ENCODE measurements around the gene TBC1D12.

Gene TBC1D12

DNA sequence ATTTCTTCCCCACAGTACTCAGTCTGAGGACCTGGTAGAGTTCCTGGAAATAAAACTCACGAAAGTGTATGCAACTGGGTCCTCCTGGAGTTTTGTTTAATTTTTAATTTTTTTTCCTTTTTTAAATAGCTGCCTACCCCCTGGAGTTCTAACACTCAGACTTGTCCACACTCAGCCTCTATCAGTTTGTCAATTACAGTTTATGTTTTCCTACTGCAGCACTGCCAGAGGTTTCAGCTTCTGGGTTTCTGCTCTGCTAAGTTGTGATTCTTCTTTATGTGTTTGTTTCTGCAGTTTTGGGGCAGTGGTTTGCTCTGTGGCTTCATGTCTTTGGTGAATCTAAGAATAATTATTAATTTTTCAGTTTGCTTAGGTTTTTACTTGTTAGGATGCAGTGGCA lies 59.2 kb downstream of the TBC1D12 start:
- Histone ChIP-seq H3K79me2 (ENCODE audit: control insufficient read depth, low read length) (no peaks in the 10 kb centered on the region), H3F3A (ENCODE audit: control insufficient read depth, insufficient read depth) (peaks cover 2% of the 10 kb centered on the region; the same call in 1 of the 2 replicates), H3K27me3 (ENCODE audit: control insufficient read depth, low read length) (no peaks in the 10 kb centered on the region), H3K4me1 (ENCODE audit: control insufficient read depth, low read length) (peaks cover 8% of the 10 kb centered on the region; the same call in 1 of the 2 replicates), H3K4me3 (ENCODE audit: low read length) (no peak overlapping the region), H3K4me2 (ENCODE audit: low read length) (no peak overlapping the region), H3K9me3 (ENCODE audit: control insufficient read depth, insufficient read depth, low read length) (no peaks in the 10 kb centered on the region), H4K20me1 (ENCODE audit: control insufficient read depth, insufficient read depth, low read depth, low read length) (no peaks in the 10 kb centered on the region), H3K36me3 (ENCODE audit: control insufficient read depth, low read length) (no peaks in the 10 kb centered on the region), H3K9me2 (replicated peaks; ENCODE audit: control insufficient read depth, low read length) (no peaks in the 10 kb centered on the region), H3K27ac (ENCODE audit: low read depth, low read length) (no peak overlapping the region)
- TF ChIP-seq, protein P1, sequence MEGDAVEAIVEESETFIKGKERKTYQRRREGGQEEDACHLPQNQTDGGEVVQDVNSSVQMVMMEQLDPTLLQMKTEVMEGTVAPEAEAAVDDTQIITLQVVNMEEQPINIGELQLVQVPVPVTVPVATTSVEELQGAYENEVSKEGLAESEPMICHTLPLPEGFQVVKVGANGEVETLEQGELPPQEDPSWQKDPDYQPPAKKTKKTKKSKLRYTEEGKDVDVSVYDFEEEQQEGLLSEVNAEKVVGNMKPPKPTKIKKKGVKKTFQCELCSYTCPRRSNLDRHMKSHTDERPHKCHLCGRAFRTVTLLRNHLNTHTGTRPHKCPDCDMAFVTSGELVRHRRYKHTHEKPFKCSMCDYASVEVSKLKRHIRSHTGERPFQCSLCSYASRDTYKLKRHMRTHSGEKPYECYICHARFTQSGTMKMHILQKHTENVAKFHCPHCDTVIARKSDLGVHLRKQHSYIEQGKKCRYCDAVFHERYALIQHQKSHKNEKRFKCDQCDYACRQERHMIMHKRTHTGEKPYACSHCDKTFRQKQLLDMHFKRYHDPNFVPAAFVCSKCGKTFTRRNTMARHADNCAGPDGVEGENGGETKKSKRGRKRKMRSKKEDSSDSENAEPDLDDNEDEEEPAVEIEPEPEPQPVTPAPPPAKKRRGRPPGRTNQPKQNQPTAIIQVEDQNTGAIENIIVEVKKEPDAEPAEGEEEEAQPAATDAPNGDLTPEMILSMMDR (IDR thresholded peaks at IDR 0.05; ENCODE audit: low read depth, low read length, poor library complexity, severe bottlenecking), result no peak
- no peak for TF ChIP-seq EZH2phosphoT487 (IDR thresholded peaks at IDR 0.05; ENCODE audit: borderline replicate concordance, low read length)

DNA sequence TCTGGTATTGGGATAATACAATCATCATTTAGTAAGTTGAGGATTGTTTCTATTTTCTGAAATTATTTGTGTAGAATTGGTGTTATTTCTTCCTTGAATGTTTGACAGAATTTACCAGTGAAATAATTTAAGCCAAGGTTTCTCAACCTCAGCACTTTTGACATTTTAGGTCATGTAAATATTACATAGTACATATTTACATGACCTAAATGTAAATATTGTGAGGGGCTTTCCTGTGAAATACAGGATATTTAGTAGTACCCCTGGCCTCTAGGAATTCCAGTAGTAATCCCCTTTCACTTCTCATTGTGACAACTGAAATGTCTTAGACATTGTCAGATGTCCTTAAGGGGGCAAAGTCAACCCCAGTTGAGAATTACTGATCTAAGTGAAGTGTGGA lies 59.8 kb downstream of the TBC1D12 start:
- H3K36me3 ChIP-seq (ENCODE audit: control insufficient read depth, low read length), result no peaks in the 10 kb centered on the region
- H3K27ac ChIP-seq (ENCODE audit: low read depth, low read length), result no peak overlapping the region
- no peaks in the 10 kb centered on the region for H3K9me3 ChIP-seq (ENCODE audit: control insufficient read depth, insufficient read depth, low read length)
- peaks cover 2% of the 10 kb centered on the region; the same call in 1 of the 2 replicates for H3F3A ChIP-seq (ENCODE audit: control insufficient read depth, insufficient read depth)
- no peaks in the 10 kb centered on the region for H3K79me2 ChIP-seq (ENCODE audit: control insufficient read depth, low read length)
- no peaks in the 10 kb centered on the region for H4K20me1 ChIP-seq (ENCODE audit: control insufficient read depth, insufficient read depth, low read depth, low read length)
- no peak overlapping the region for H3K4me3 ChIP-seq (ENCODE audit: low read length)
- peaks cover 8% of the 10 kb centered on the region; the same call in 1 of the 2 replicates for H3K4me1 ChIP-seq (ENCODE audit: control insufficient read depth, low read length)
- TF ChIP-seq, protein P1 (IDR thresholded peaks at IDR 0.05; ENCODE audit: low read depth, low read length, poor library complexity, severe bottlenecking), result no peak
- no peak for TF ChIP-seq EZH2phosphoT487 (IDR thresholded peaks at IDR 0.05; ENCODE audit: borderline replicate concordance, low read length)
- no peak overlapping the region for H3K4me2 ChIP-seq (ENCODE audit: low read length)
- no peaks in the 10 kb centered on the region for H3K9me2 ChIP-seq (replicated peaks; ENCODE audit: control insufficient read depth, low read length)
- no peaks in the 10 kb centered on the region for H3K27me3 ChIP-seq (ENCODE audit: control insufficient read depth, low read length)

DNA sequence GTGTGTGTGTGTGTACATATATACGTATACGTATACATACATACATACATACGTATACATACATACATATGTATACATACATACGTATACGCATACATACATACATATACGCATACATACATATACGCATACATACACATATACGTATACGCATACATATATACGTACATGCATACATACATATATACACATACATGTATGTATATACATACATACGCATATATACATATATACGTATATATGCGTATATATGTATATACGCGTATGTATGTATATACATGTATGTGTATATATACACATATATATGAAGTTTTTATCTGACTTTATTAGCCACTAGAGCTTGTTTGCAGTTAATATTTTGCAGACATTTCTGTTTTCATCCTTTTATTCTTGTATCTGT lies 63.3 kb downstream of the TBC1D12 start:
- no peak overlapping the region for H3K4me3 ChIP-seq (ENCODE audit: low read length)
- H3K27me3 ChIP-seq (ENCODE audit: control insufficient read depth, low read length), result no peaks in the 10 kb centered on the region
- H4K20me1 ChIP-seq (ENCODE audit: control insufficient read depth, insufficient read depth, low read depth, low read length), result no peaks in the 10 kb centered on the region
- peaks cover 8% of the 10 kb centered on the region; the same call in 1 of the 2 replicates for H3K4me1 ChIP-seq (ENCODE audit: control insufficient read depth, low read length)
- H3K4me2 ChIP-seq (ENCODE audit: low read length), result no peak overlapping the region
- TF ChIP-seq EZH2phosphoT487 (IDR thresholded peaks at IDR 0.05; ENCODE audit: borderline replicate concordance, low read length), result no peak
- TF ChIP-seq, protein P1 (IDR thresholded peaks at IDR 0.05; ENCODE audit: low read depth, low read length, poor library complexity, severe bottlenecking), result no peak
- H3K36me3 ChIP-seq (ENCODE audit: control insufficient read depth, low read length), result no peaks in the 10 kb centered on the region
- H3K27ac ChIP-seq (ENCODE audit: low read depth, low read length), result no peak overlapping the region
- H3K9me3 ChIP-seq (ENCODE audit: control insufficient read depth, insufficient read depth, low read length), result no peaks in the 10 kb centered on the region
- no peaks in the 10 kb centered on the region for H3K79me2 ChIP-seq (ENCODE audit: control insufficient read depth, low read length)
- no peaks in the 10 kb centered on the region for H3K9me2 ChIP-seq (replicated peaks; ENCODE audit: control insufficient read depth, low read length)
- peaks cover 2% of the 10 kb centered on the region; the same call in 1 of the 2 replicates for H3F3A ChIP-seq (ENCODE audit: control insufficient read depth, insufficient read depth)
